ELF-1 (cell line): ENCODE data around the gene ZNF883.

ENCODE experiments used
- DNase-seq: peaks from one replicate; pipeline ENCODE4 v3.0.0-alpha.2; 2016; ENCODE audit warnings: low read depth, low spot score

Gene ZNF883

DNA sequence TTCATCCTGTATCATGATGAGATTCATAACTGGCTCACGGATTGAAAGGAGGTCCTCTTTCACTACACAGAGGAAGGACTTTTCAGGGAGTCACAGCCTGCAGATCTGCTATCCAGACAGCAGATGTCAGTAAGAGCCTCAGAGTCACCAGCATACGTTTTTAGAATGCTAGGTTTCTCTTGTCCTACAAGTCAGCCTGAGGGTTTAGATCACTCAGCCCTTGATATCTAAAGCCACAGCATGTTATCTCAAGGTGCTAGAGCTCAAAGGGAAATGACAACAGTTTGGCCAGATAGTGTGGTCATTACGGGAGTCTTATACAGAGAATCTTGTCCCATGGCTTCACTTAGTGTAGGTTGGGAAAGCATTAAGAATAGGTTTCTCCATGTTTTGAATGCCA, 90.4 kb downstream of the ZNF883 start:
- DNase-seq: peak; percentile 45

DNA sequence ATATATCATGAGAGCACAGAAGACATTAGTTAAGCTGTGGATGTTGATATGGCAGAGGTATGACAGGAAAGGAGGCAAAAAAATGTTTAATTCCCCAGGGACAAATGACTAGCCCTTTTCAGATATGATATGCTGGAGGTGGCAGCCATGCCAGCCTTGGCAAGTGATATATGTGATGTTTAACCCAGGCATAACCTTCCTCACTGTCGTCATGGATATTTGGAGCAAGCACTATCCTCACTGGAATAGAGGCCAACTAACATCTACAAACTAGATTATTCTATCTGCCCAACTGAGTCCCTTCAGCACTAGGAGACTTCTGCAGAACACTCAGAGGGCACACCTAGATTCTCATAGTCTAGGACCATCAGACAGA, 94.0 kb downstream of the ZNF883 start:
- DNase-seq: no peak

DNA sequence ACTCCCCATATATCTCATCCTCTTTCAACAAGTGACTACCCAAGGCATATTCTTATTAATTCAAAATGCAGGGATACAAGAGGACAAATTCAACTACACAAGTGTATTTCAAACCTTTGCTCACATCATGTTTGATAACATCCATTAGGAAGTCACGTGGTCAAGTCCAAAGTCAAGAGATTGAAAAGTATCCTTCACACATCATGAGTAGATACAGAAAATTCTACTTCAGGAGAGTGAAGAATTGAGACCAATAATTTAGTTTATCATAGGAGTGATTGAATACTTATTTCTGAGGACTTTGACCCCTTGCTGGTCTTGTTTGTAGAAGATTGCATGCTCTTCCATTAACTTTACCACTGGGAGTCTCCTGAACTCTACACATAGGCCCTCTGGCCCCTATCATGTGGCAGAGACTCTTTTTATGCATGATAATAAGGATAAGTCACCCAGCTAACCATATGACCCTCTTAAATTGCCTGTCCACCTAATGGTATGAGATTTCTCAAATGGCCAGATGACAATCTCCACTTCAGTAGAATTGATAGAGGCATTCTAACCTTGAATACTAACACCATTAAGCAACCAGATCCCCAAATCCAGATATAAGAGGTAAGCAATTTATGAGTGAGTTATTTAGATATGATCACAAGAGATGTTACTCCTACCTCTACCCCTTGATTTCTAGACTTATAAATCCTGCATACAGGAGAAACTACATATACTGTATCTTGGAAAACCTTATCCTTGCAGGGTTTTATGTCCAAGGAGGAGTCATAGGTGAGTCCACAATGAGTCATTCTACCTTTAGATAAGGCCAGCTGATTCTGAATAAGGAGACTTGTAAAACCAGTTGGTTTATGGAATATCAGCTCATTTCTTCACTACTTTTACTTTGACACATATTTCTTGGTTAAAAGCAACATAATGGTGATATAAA, 94.7 kb downstream of the ZNF883 start:
- DNase-seq: no peak

DNA sequence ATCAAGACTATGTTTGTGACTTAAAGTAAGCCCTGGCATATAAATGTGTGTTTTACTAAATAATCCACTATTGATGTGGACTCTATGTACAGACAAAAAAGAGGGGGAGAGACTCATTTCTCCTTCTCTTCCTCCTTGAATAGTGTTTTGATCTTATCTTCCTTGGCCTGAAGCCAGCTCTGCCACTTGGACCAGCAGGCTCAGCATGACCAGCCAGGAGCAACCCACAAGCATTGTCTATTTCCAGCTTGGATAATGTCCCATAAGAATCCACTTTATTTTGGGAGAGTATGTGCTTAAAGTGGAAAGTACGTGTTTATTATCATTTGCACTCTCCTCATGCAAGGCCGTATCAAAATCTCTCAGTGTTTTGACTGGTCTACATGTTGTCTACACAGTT, 97.5 kb downstream of the ZNF883 start:
- no peak for DNase-seq

DNA sequence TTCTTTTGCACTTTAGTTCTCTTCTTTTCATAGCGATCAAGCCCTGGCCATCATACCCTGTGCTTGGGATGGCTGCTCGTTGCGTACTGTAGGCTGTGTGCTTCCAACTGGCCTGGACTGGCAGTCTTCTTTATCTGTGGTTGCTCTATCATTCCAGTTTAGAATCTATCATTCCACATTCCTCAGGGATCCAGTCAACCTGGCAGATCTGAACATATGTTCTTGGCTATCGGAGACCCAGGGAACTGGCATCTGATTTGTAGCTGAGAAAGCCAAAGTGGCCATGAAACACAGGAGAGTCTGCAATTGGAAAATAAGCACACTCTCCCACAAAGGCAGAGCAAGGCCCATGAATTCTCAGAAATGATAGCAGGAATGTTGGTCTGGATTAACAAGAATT, 98.7 kb downstream of the ZNF883 start:
- DNase-seq: no peak

DNA sequence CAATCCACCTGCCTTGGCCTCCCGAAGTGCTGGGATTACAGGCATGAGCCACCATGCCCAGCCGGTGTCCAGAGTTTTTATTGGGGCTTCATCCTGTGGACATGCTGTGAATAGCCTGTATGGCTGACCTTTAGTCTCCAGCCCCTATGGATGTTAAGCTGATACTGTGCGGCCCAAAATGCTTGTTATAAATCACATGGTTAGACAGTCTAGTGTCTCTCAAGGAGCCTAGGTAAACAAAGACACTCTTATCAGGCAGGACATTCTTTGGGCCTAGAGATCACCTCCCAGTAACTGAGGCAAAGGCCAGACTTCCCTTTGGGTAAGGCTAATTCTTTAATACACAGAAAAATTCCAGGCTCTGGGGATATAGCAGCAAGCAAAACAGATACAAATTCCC, 99.4 kb downstream of the ZNF883 start:
- no peak for DNase-seq

DNA sequence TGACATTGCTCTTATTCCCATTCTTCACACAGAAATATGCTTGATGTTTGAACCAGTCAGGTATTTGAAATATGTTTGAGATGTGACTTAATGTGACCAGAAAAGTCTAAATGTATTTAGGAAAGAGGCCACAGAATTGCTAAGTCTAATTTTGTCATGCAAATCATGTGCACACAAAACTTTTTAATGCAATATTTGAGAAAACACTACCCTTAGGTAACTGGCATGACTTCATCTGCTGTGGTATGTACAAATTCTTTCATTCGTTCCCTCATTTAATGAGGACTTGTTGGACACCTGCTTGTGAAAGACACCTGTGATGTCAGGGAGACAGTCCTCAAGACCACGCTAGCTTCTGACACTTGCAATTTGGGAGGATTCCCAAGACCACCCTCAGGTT, 100.3 kb downstream of the ZNF883 start:
- no peak for DNase-seq
